ENCODE results near the gene SLC6A13. TPM values are rescaled to one million over a fixed set of nuclear protein-coding genes. Genes with fewer than 3 reads are reported as not detected.

SLC6A13 gene
- total and polyA plus RNA-seq, 2 of the 8 experiments (the other 6 are each of a cell fraction or from before 2014, with no cell fraction given): 0.03 TPM; not detected in 1

GRCh38 chr12:225012-225411, 37.6 kb downstream of the SLC6A13 start:
- ChIA-PET POLR2A (ENCODE audit: partially characterized antibody) (no interaction called here), CTCF (ENCODE audit: partially characterized antibody) (interaction anchor here (0.7 to 1.5 kb wide), 4 partner anchors 10 to 119 kb away, joined by 3 to 5 read pairs (median 4); no protein-coding TSS in a partner anchor)
- Histone ChIP-seq H3K4me1 (replicated peaks in 1 of 4; ENCODE audit: control insufficient read depth in 3 of 4, insufficient read depth in 4 of 4, low read length in 3 of 4) (peaks cover 0 to 12% (median 10%) of the 10 kb centered on the region in 4 experiments; a peak in 6 of 7 replicates), H2AFZ (ENCODE audit: low read length) (no peak overlapping the region), H3K4me2 (ENCODE audit: insufficient read depth in 1 of 2, low read depth in 2 of 2, low read length in 2 of 2) (no peak overlapping the region), H3K23ac (ENCODE audit: insufficient read length) (no peak overlapping the region), H4K8ac (ENCODE audit: extremely low read depth, insufficient read depth, low read length) (no peak overlapping the region), H2BK120ac (replicated peaks; ENCODE audit: low read depth, low read length) (no peak overlapping the region), H3K27me3 (replicated peaks in 1 of 4; ENCODE audit: control insufficient read depth in 3 of 4, extremely low read depth in 1 of 4, insufficient read depth in 3 of 4, low read length in 3 of 4) (peaks cover 0 to 2% (median 0%) of the 10 kb centered on the region in 4 experiments; a peak in 2 of 7 replicates), H3K18ac (ENCODE audit: extremely low read depth, low read length) (no peak overlapping the region), H3K27ac (ENCODE audit: low read depth, low read length) (no peak overlapping the region), H2BK20ac (ENCODE audit: low read length) (no peak overlapping the region), H4K5ac (ENCODE audit: insufficient read length, low read depth, low read length) (no peak overlapping the region), H3K14ac (ENCODE audit: insufficient read length) (no peak overlapping the region), H3K4ac (replicated peaks; ENCODE audit: insufficient read length, low read depth, low read length) (no peak overlapping the region), H3K79me2 (ENCODE audit: control insufficient read depth in 1 of 2, insufficient read depth in 2 of 2, low read length in 2 of 2) (no peaks in the 10 kb centered on the region), H3K79me1 (ENCODE audit: low read depth, low read length) (no peaks in the 10 kb centered on the region), H2AK5ac (ENCODE audit: low read depth, low read length) (no peak overlapping the region), H3K23me2 (ENCODE audit: low read depth, low read length) (0 out of 2 replicates have a peak, but pooled peaks cover 1% of the 10 kb centered on the region), H2BK12ac (ENCODE audit: low read depth, low read length) (no peak overlapping the region), H4K91ac (replicated peaks; ENCODE audit: insufficient read length, low read length) (no peak overlapping the region), H3K4me3 (ENCODE audit: extremely low read depth in 1 of 4, insufficient read depth in 2 of 4, low read depth in 3 of 4, low read length in 4 of 4) (no peak overlapping the region), H3K9ac (replicated peaks in 1 of 4; ENCODE audit: extremely low read depth in 1 of 4, low read depth in 3 of 4, low read length in 3 of 4) (no peak overlapping the region), H3K56ac (replicated peaks; ENCODE audit: insufficient read length, low read depth, low read length) (no peak overlapping the region), H2BK15ac (ENCODE audit: low read length) (no peak overlapping the region), H3K9me3 (ENCODE audit: insufficient read depth in 2 of 2, low read depth in 1 of 2, low read length in 1 of 2) (no peaks in the 10 kb centered on the region), H3K36me3 (ENCODE audit: control insufficient read depth in 2 of 4, insufficient read depth in 4 of 4, low read length in 3 of 4) (no peaks in the 10 kb centered on the region), H4K20me1 (replicated peaks in 1 of 2; ENCODE audit: control insufficient read depth in 1 of 2, insufficient read depth in 2 of 2, low read length in 2 of 2) (no peaks in the 10 kb centered on the region), H2BK5ac (ENCODE audit: low read depth, low read length) (no peak overlapping the region)
- DNase-seq (ENCODE audit: low read depth in 1 of 2, low spot score in 2 of 2) (no peak), FAIRE-seq (no peak)
- 88% methylated on average over 18 of the region's 18 CpGs; no CpG with 5 or more reads in 1 of the 2 experiments for WGBS, 2 experiments (ENCODE audit: extremely low coverage in 1 of 2, insufficient coverage in 1 of 2, insufficient read length in 1 of 2, insufficient replicate concordance in 2 of 2, low coverage in 1 of 2, low lambda C conversion rate in 2 of 2, missing lambda C conversion rate in 1 of 2)
- TF ChIP-seq RBBP5 (IDR thresholded peaks at IDR 0.05; ENCODE audit: borderline replicate concordance, low read depth, low read length) (no peak), YY1 (IDR thresholded peaks at IDR 0.05; ENCODE audit: low read depth, low read length) (no peak), KDM5A (IDR thresholded peaks at IDR 0.05; ENCODE audit: low read length) (no peak), SIRT6 (IDR thresholded peaks at IDR 0.05; ENCODE audit: low read length) (no peak), GABPA (IDR thresholded peaks at IDR 0.05; ENCODE audit: borderline replicate concordance, insufficient read depth, low read length) (no peak), NRF1 (IDR thresholded peaks at IDR 0.05; ENCODE audit: low read depth, low read length) (no peak), CREB1 (IDR thresholded peaks at IDR 0.05) (no peak), BRCA1 (IDR thresholded peaks at IDR 0.05; ENCODE audit: low read depth, low read length) (no peak), MAFK (IDR thresholded peaks at IDR 0.05; ENCODE audit: low read depth, low read length) (no peak), EGR1 (IDR thresholded peaks at IDR 0.05; ENCODE audit: borderline replicate concordance, low read depth, low read length) (no peak), CHD1 (IDR thresholded peaks at IDR 0.05; ENCODE audit: low read depth, low read length) (no peak), ATF3 (IDR thresholded peaks at IDR 0.05; ENCODE audit: insufficient read depth, low read depth, low read length) (no peak), SUZ12 (IDR thresholded peaks at IDR 0.05; ENCODE audit: low read length) (no peak), KDM1A (IDR thresholded peaks at IDR 0.05; ENCODE audit: borderline replicate concordance, low read length) (no peak), SIX5 (IDR thresholded peaks at IDR 0.05; ENCODE audit: low read depth, low read length) (no peak), SP2 (IDR thresholded peaks at IDR 0.05; ENCODE audit: low read length) (no peak)
